Small intestine (tissue), 7 donors: Measurements from ENCODE around the gene NRG3. TPM values are rescaled to one million over a fixed set of nuclear protein-coding genes. Genes with fewer than 3 reads are reported as not detected.

Source experiments
- DNase-seq, 2 donors: peaks; one replicate each; pipeline versions ENCODE4 v3.0.0 to v3.0.0-alpha.2; 2013
- FAIRE-seq: peaks from 2 replicates; lab custom pipeline; 2012; peaks lifted over from hg19 to GRCh38; lab: Jason Lieb, UNC
- H3K27ac ChIP-seq, 3 donors: one replicate each; pipeline ENCODE4 v1.5.1; 2013; ENCODE audit warnings: low read length in 2 of 3, mild to moderate bottlenecking in 2 of 3, control low read depth in 1 of 3, inconsistent platforms in 1 of 3, low read depth in 1 of 3, moderate library complexity in 1 of 3
- H3K27me3 ChIP-seq, 3 donors: one replicate each; pipeline ENCODE4 v1.6.1; 2013; ENCODE audit warnings: low read length in 3 of 3, inconsistent platforms in 1 of 3; ENCODE audit not compliant: control insufficient read depth in 3 of 3, insufficient read depth in 3 of 3
- H3K36me3 ChIP-seq, 3 donors: one replicate each; pipeline ENCODE4 v1.6.1; 2013; ENCODE audit warnings: low read length in 3 of 3, inconsistent platforms in 1 of 3, low read depth in 1 of 3, mild to moderate bottlenecking in 1 of 3, moderate library complexity in 1 of 3; ENCODE audit not compliant: control insufficient read depth in 3 of 3, insufficient read depth in 2 of 3
- H3K4me1 ChIP-seq, 3 donors: one replicate each; pipeline ENCODE4 v1.6.1; 2013; ENCODE audit warnings: low read length in 2 of 3, inconsistent platforms in 1 of 3, low read depth in 1 of 3, mild to moderate bottlenecking in 1 of 3, moderate library complexity in 1 of 3; ENCODE audit not compliant: control insufficient read depth in 3 of 3, insufficient read depth in 2 of 3
- H3K4me3 ChIP-seq, 3 donors: one replicate each; pipeline ENCODE4 v1.5.1; 2013; ENCODE audit warnings: low read length in 3 of 3, control low read depth in 1 of 3, inconsistent platforms in 1 of 3, low read depth in 1 of 3, mild to moderate bottlenecking in 1 of 3, moderate library complexity in 1 of 3
- H3K9me3 ChIP-seq, 2 donors: one replicate each; pipeline ENCODE4 v1.6.1; 2013; ENCODE audit warnings: low read depth in 1 of 2, low read length in 1 of 2; ENCODE audit not compliant: control insufficient read depth in 2 of 2, insufficient read depth in 1 of 2
- WGBS, 3 donors: extraction: QIAGEN DNeasy Blood & Tissue Kit; methylation state at CpG; one replicate each; pipeline ENCODE4 v1.1.7; 2013; 5-methylcytosine and 5-hydroxymethylcytosine counted together
- polyA plus RNA-seq, 4 donors: library from polyadenylated mRNA; stranded (reverse) in 3 of 4; unstranded in 1 of 4; fragments of 200-250 nt in 3 of 4; fragments of 120-200 nt in 1 of 4; gene quantifications; one replicate each; pipeline versions ENCODE4 v1.2.1 to v1.2.3, GENCODE V29; 2013
- donor health status: healthy with polysubstance abuse.
- donor health status: control.
- donor health status: control.
- donor health status: Bipolar disorder and iron deficiency.
- donor health status: healthy.

Gene NRG3
- polyA plus RNA-seq, 4 donors = 0.25 to 0.72 TPM; not detected in 2

GRCh38 chr10:82392533-82392932 is 517.5 kb downstream of the NRG3 start:
- no peaks in the 10 kb centered on the region for H3K4me1 ChIP-seq
- no peak overlapping the region for H3K27ac ChIP-seq
- no peak for FAIRE-seq

DNA sequence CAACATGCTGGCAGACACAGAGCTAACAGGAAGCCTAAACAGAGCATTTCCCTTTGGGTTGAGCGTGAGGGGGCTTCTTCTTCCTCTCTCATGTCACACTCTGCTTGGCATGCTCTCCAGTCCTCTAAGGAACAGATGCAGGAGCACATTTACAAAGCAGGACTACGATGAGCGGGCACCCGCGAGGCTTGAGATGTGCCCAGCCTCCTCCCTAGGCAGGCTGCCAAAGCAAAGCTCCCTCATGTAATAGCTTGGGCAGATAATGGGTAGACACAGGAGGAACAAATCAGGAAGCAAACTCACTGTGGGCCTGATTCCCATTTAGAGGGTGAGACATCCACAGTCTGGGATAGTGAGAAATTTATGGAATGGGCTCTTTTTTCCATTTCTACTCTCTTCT is 519.1 kb downstream of the NRG3 start:
- no peak overlapping the region for H3K27ac ChIP-seq
- H3K36me3 ChIP-seq = no peaks in the 10 kb centered on the region
- WGBS, 3 donors = 62 to 70% (median 66%) methylated on average over 5 of the region's 5 CpGs
- FAIRE-seq (no peak), DNase-seq (no peak)
- no peak overlapping the region for H3K4me3 ChIP-seq
- H3K27me3 ChIP-seq = no peaks in the 10 kb centered on the region
- H3K9me3 ChIP-seq = no peaks in the 10 kb centered on the region
- no peaks in the 10 kb centered on the region for H3K4me1 ChIP-seq

More at GRCh38 chr10:82392533-82392932, 517.5 kb downstream of the NRG3 start:
- Histone ChIP-seq H3K9me3 (no peaks in the 10 kb centered on the region), H3K27me3 (no peaks in the 10 kb centered on the region), H3K4me3 (no peak overlapping the region), H3K36me3 (no peaks in the 10 kb centered on the region)
- no peak for DNase-seq

GRCh38 chr10:82394987-82395386 is 520.0 kb downstream of the NRG3 start:
- Histone ChIP-seq H3K4me3 (no peak overlapping the region), H3K36me3 (no peaks in the 10 kb centered on the region), H3K9me3 (no peaks in the 10 kb centered on the region), H3K27ac (no peak overlapping the region), H3K4me1 (no peaks in the 10 kb centered on the region), H3K27me3 (no peaks in the 10 kb centered on the region)
- 89 to 94% (median 91%) methylated on average over 5 of the region's 5 CpGs for WGBS, 3 donors
- DNase-seq (no peak), FAIRE-seq (no peak)

DNA sequence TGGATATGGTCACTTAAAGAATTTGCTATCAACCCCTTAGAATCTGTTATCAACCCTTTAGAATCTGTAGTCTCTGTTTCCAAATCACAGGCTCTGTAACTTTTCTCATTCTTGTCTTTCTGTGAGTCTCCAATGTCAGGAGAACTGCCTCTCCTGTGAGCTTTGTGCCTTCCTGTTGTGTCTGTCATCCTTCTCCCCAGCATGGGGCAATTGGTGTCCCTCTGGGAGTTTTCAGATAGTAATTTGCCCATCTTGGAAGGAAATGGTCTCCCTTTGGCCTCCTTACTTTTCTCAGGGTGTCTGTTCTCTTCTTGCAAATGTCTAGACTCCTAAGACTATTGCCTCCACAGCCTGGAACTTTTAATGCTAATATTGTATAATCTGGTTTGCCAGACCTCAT is 521.9 kb downstream of the NRG3 start:
- DNase-seq (no peak), FAIRE-seq (no peak)
- no peak overlapping the region for H3K27ac ChIP-seq
- H3K36me3 ChIP-seq = no peaks in the 10 kb centered on the region
- no peaks in the 10 kb centered on the region for H3K9me3 ChIP-seq
- no peaks in the 10 kb centered on the region for H3K4me1 ChIP-seq
- H3K27me3 ChIP-seq = no peaks in the 10 kb centered on the region
- no peak overlapping the region for H3K4me3 ChIP-seq

DNA sequence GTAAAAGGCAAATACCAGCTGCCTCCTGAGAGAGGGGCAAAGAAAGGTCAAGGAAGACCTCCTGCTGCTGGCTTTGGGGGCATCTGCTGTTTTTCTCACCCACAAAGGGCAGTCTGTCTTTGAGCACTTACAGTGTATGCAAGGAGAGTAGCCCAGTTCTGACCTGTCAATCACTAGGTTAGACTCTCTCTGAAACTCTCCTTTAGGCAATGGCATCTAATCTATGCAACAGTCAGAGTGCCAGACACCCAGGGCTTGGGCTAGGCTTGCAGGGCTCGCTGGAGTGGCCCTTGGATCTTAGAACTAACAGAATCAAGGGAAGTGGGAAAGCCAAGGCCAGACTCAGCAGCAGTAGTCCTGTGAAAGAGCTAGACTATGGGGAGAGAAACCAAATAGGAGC is 522.9 kb downstream of the NRG3 start:
- FAIRE-seq (no peak), DNase-seq (no peak)
- no peak overlapping the region for H3K27ac ChIP-seq
- no peaks in the 10 kb centered on the region for H3K9me3 ChIP-seq
- no peaks in the 10 kb centered on the region for H3K4me1 ChIP-seq
- no peak overlapping the region for H3K4me3 ChIP-seq
- no peaks in the 10 kb centered on the region for H3K36me3 ChIP-seq
- 5 to 34% (median 17%) methylated on average over 1 of the region's 1 CpG for WGBS, 3 donors
- no peaks in the 10 kb centered on the region for H3K27me3 ChIP-seq

DNA sequence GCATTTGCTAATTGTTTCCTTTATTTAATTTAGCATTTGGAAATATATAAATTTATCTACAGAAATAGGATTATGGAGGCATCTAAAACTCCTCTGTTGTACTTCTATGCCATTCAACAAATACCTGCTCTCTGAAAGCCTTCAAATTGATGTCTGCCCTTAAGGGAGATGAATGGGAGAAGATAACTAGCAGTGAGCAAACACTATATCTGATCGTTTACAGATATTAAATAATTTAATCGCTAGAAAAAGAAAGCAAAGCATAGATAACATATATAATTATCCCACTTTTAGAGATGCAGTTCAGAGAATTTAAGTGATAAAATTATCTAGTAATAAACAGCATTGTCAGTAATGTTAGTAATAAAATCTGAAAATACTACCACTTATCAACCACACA is 524.9 kb downstream of the NRG3 start:
- Histone ChIP-seq H3K27ac (no peak overlapping the region), H3K9me3 (no peaks in the 10 kb centered on the region), H3K4me3 (no peak overlapping the region), H3K36me3 (no peaks in the 10 kb centered on the region), H3K4me1 (no peaks in the 10 kb centered on the region), H3K27me3 (no peaks in the 10 kb centered on the region)
- 22 to 60% (median 29%) methylated on average over 2 of the region's 2 CpGs for WGBS, 3 donors
- FAIRE-seq = no peak
- no peak for DNase-seq

- Histone ChIP-seq H3K36me3 (no peaks in the 10 kb centered on the region), H3K4me3 (no peak overlapping the region), H3K4me1 (no peaks in the 10 kb centered on the region), H3K27me3 (no peaks in the 10 kb centered on the region), H3K9me3 (no peaks in the 10 kb centered on the region), H3K27ac (no peak overlapping the region)
- FAIRE-seq (no peak), DNase-seq (no peak)
- whole genome bisulfite sequencing, 3 donors = 56 to 65% (median 60%) methylated on average over 1 of the region's 1 CpG
These were observed 525.8 kb downstream of the NRG3 start for GRCh38 chr10:82400841-82401240.

DNA sequence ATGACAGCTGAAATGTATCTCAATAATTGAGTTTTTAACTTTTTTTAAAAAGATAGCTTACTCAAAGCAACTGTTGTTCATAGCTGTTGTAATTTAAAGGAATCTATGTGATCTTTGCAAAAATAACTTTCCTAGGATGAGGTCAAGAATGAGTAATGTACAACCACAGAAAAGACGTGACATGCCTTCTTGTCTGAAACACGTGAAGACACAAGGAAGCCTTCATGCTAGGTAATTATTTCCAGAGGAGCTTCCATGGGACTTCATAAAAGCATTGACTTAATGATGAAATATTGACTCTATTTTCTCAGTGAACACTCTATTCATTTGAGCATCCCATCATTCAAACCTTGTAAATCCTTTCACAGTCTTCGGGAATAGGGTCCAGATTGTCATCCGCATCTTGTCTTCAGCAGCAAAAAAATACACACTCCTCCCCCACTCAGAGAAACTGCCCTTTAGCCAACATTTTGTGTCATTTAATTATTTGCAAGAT is 528.0 kb downstream of the NRG3 start:
- DNase-seq (no peak), FAIRE-seq (no peak)
- no peaks in the 10 kb centered on the region for H3K9me3 ChIP-seq
- H3K4me1 ChIP-seq = no peaks in the 10 kb centered on the region
- WGBS, 3 donors = 79 to 85% (median 82%) methylated on average over 4 of the region's 4 CpGs
- no peaks in the 10 kb centered on the region for H3K27me3 ChIP-seq
- H3K4me3 ChIP-seq = no peak overlapping the region
- no peaks in the 10 kb centered on the region for H3K36me3 ChIP-seq
- no peak overlapping the region for H3K27ac ChIP-seq

DNA sequence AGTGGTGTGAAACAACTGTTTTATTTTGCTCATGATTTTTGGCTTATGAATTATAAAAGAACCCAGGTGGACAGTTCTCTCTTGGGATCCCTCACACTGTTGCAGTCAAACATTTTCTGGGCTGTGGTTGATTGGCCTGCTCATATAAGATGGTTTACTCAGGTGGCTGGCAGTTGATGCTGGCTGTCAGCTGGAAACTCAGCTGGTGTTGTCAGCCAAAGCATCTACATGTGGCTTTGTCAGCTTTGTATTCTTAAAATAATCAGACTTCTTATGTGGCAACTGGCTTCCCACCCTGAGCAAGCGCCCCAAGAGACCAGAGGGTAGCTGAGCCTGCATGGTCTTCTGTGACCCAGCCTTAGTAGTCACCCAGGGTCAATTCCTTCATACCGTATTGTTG is 534.7 kb downstream of the NRG3 start:
- DNase-seq (no peak), FAIRE-seq (no peak)
- Histone ChIP-seq H3K9me3 (no peaks in the 10 kb centered on the region), H3K27ac (no peak overlapping the region), H3K36me3 (no peaks in the 10 kb centered on the region), H3K4me3 (no peak overlapping the region), H3K4me1 (no peaks in the 10 kb centered on the region), H3K27me3 (no peaks in the 10 kb centered on the region)
- 81 to 91% (median 88%) methylated on average over 2 of the region's 2 CpGs for WGBS, 3 donors
